NCI-H345 treated with DMSO at 0.1 percent for 48 hours (cell line): ENCODE measurements around the gene PARD3B.

Source experiments
- DNase-seq: peaks from one replicate; lab custom pipeline; 2025; ENCODE audit not compliant: unreplicated experiment; lab: John Stamatoyannopoulos, UW

PARD3B gene

DNA sequence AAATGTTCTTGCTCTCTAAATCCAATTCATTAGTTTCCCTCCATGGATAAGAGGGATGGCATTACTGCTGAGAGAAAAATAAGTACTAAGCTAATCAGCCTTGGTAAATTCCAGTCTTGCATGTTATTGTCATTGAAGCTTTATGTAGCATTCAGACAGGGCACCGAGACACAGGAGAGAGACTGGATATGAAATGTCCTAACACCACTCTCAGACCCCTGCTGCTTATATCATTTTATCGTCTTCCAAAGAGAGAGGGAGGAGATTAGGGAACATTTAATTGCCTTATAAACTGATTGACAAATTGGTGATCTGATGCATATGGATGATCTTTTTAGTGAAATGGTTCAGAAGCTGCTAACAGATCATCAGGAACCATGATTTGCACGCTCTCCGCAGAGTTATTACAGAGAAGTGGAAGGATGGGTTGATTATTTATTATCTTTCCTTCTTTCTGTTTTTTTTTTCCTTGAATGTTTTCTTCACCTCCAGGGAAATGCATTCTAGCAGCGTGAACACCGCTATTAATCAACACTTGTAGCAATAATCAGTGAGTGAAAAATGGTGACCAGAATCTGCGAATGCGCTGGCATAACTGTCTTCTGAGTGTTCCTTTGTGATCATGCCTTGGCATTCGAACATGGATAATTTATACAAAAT lies 986.3 kb downstream of the PARD3B start:
- DNase-seq: no peak

DNA sequence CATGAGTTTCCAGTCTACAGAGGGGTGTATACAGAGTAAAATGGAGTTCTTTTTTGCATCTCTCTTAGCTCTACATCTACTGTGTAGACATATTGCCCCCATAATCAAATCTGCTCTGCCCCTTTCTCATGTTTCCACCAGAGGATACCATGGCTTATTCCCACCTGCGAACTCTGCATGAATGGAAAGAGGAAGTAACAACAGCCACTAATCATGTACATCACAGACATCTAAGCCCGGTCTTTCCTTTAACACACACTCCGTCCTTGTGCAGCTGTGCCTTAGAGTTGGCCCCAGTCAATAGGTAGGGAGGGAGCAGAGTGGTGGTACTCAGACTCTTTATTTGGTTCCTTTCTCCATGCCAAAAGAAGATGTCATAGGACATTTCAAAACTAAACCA lies 989.7 kb downstream of the PARD3B start:
- no peak for DNase-seq

DNA sequence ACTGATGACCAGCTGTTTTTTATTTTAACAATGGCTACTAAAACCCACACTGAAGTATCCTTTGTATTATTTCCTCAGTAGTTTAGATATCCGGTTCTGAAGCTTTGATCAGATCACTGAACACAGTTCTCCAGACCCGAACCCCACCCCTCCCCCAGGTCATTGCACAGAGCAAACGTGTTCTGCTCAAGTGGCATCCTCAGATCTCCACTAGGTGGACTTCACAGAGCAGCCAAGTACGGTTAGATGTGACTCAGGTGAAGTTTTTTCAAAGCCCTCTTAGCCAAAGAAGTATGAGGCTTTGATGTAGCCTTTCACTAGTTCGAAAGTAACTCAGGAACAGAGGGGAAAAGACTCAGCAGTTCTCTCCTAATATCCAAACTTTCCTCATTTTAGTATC lies 994.3 kb downstream of the PARD3B start:
- no peak for DNase-seq

DNA sequence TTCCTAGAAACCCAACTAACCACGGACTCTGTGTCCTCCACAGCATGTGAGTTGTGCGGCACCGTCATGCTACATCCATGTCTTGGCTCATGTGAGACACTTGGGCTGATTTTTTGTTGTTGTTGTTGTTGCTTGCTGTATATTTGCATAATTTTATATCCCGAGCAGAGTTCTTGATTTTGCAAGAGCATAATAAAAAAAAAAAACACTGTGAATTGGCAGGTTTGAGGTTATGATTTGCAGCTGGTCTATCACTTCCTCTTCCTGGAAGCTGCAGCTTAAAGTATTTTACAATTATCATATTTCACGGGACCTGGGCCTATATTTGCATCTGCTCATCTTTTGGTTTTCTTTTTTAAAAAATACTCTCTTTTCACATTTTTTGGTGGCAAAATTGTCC lies 994.8 kb downstream of the PARD3B start:
- no peak for DNase-seq

DNA sequence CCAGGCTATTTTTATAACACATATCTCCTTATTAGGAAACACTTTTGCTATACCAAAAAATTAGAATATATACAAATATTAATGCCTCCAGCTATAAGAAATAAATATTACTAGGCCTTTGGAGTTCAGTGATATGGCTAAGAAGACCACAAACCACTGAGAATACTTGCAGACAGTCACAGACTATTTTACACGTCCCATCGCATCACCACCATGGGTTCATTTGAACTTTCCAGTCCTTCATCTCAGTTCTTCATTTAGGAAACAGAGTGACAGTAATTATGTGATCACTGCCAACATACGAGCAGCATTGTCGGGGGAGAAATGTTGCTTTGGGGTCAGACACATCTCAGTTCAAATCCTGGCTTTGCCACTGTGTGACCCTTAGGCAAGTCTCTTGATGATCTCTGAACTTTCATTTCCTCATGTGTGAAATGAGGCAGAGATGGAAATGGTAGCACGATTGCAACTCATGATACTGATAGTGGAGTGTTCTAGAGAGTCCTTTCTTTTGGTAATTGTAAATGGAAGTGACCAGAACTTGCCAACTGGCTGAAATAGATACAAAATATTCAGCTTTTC lies 998.1 kb downstream of the PARD3B start:
- no peak for DNase-seq

DNA sequence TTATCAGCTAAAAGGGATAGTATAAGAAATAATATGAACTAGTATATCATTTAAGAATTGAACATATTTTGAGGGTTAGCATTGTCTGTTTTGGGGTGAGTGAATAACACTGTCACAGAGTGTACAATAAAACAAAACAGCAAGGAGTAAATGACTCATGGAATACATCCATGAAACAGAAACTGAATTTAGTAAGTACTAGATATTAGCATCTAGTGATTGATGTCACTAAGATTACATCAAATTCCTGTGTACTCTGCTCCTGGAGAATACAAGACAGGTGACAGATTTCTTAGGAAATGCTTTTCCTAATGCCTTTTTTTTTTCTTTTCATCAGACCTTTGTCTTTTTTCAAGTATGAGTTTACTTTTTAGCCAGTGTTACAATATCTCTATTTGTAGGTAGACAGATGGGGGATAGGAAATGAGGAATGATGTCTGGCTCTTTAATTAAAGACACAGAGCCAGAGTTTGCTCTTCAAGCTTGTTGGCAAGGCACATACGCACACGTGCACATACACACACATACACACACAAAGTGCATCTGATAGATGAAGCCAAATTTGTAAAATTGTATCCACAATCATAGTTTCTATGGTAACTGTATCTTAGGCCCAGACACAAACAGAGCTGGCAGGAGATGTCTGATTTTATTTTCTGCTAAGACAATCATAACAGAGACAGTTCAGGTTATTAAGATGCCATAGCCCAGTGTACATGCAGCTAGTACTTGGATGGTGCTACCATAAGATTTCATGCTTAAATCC lies 998.8 kb downstream of the PARD3B start:
- no peak for DNase-seq

DNA sequence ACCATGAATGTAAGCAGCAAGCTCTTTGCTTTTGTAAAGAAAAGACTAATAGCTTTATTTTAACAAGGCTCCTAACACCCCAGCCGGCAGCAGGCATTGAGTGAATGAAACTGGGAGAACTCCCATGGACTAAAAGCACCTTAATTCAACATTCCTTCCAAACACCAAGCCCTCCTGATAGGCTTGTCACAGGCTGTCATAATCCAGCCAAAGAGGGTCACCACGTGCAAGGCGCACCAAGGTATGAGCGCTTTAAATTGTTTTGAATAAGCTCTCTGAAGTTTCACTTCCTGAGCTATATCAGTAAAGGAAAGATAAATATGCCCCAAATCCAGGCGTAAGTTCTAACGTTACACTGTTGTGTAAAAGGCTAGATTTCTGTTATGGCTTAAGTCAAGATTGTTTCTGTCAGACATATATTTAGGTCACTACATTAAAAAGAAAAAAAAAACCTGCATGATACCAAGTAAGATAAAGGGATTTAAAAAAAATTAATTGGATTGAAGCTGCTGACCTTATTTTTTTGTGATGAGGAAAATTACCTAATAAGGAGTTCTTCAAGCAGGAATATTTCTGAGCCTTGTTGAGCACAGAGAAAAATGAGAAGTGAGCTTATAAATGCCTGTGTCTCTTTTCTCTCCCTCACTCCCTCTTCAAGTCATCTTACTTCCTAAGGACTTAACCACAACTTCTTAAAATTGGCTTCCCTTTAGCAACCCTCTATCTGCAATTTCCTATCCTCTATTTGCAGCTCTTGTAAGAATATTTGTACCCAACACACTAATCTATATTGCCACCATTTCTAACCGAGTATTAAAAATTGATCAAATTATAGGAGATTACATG lies 1000.9 kb downstream of the PARD3B start:
- DNase-seq: no peak

DNA sequence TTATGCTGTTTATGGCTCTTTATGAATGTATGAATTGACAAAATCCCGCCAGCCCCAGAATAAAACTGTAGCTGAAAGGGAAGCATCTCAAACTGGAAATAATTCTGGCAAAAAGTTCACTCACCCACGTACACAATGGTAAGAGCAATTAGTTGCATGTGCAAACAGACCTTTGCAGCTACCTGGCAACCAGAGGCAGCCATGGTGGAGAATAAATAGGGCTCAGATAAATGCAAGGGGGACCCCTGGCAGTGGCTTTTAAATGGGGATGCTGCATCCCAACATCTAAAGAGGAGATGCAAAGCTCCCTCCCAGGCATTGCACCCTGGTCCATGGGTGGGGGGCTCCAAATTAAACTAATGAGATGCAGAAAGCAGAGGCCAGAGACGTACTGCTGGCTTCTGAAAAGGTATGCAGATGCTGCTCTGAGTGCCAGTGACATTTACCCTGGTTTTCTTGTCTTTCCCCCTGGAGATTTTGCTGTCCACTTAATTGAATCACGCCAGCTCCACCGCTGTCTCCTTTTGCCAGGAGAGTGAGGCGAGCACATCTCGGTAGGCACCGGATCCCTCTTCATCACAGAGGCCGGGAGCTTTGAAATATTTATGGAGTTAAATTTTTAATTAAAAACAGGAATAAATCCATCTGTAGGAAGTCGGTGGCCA lies 1010.4 kb downstream of the PARD3B start:
- no peak for DNase-seq

DNA sequence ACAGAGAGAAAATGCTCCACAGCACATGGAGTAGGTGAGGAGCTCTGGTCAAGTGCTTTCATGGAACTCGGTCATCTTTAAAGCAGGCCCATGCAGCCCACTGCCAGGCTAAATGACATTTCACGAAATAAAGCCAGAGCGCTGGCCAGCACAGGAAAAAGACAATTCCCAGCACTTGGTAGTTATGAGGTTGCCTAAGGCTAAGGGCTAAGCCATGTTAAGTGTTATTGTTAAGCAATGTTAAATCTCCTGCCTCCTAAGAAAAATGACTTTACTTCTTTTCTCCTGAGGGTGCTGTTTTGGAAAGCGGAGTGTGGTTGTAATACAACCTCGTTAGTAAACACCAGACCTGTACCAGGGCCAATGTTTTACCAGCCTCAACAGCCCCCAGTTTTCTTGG lies 1011.1 kb downstream of the PARD3B start:
- DNase-seq: no peak

DNA sequence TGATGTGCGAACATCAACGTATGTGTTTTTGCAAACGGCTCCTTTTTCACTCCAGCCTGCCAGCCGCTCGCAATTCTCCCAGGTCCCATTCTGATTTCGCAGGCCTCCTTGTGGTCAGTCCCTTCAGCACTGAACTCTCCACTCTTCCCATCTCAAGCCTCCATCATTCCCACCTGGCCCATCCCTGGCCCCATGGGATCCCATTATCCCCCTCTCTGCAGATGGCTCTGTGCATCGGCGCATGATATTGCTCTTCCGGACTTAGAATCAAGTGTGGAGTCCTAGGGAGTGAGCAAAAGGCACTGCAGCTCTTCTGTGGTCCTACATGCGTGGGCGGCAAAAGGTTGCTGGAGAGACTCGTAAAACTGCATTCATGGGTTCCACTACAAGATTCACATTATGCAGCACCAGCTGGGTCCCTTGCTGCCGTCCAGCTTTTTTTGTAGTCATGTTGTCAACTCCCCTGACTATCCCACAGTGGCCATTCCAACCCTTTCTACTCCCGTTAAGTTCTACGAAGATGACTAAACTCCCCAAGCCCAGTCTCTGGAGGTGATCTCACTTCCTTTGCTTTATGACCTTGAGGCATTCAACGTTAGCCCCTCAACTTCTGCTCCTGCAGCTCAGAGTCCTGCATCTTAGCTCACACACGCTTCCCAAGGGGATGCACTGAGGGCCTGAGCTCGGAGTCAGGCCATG lies 1011.7 kb downstream of the PARD3B start:
- DNase-seq: no peak

DNA sequence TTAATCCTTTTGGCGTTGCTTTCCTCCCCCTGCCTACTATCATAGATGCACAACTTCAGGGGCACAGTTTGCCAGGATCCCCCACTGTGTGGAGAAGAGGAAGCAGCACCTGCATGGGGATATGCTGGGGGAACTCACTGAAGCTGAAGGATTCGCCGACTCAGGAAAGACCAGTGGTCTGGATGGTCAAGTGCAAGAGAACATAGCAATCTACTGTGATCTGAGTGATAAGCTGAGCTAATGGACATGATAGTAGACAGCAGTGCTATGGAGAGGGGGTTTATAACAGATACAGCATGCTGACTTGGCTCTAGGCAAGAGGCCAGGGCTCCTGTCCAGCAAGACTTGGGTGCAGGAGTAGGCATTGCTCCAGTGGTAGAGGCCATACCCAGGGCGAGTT lies 1012.6 kb downstream of the PARD3B start:
- DNase-seq: no peak

DNA sequence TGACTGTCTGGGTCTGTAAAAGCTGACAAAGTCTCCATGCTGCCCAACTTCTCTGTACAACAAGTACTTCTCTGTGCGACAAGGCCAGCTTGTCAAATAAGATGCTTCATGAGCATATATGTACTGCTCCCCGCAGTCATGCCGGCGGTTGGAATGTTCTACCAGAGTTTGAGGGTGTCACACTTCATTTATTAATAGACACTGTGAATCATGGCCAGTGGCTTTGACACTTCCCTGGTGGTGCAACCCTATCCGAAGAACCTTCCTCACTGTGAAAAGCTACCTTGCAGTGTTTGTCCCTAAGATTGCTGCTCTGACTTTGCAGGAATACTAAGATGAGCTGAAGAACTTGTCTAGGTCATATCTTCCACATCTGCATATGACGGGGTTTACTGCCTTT lies 1016.2 kb downstream of the PARD3B start:
- DNase-seq: no peak

DNA sequence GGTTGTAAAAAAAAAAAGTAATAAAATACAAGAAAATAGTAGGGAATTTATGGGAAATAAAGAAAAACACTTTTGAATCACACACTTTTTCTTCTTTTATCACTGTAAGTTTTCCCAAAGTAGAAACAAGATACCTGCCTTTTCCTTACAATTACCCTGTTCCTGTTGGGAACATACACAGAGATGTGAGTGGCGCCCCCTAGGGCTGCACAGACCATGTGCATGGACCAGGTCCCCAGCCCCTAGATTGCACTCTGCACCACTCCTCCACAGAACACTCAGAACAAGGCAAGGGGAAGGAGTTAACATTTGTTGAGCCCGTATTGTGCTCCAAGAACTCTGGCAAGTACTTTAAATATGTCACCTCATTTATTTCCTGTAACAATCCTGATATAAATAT lies 1018.4 kb downstream of the PARD3B start:
- no peak for DNase-seq

DNA sequence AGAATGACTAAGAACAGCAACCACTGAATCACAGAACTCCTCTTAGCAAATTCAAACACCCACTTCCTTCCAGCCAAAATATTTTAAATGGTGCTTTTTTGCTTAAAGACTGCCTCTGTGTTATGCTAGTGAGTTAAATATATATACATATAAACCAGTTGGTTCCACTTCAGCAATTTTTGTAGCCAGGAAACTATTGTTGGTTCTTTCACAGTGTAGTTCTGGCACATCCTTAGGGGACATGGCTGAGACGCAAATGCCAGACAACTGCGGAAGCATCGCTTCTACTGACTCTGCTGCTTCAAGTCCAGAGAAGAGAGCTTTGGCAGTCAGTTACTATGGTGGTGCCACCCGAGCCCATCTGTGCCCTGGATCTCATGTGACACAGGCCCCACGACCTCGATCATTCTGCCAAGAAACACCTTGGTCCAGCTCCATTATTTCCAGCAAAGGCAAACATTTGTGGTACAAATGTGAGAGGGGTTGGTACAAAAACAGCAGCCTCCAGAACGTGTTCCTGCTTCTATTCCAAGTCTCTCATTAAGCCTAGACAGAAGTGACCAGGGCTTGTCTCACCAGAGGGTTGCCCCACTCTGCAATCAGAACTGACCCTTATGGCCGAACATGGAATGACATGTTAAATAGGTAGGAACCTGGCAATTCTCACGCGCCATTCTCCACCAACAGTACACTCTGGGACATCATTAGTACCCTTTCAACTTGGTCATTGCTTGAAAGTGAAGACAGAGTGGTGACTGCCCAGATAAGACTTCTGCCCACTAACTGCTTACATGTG lies 1019.3 kb downstream of the PARD3B start:
- DNase-seq: no peak

DNA sequence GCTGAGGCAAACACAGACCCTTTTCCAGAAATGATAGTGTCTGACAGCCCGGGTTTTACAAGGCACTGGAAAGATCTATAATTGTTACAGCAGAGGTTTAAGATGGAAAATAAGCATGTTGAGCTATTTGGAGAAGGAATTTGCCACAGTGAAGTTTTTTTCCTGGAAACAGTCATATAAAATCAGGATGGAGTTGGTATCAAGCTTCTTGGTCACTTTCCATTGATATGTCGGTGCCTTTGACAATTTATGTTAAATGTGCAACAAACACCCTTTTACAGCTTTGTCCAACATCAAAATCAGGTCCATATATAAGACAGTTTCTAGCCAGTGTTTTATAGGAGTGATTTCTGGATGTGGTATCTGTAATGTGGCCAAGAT lies 1019.9 kb downstream of the PARD3B start:
- DNase-seq: no peak

DNA sequence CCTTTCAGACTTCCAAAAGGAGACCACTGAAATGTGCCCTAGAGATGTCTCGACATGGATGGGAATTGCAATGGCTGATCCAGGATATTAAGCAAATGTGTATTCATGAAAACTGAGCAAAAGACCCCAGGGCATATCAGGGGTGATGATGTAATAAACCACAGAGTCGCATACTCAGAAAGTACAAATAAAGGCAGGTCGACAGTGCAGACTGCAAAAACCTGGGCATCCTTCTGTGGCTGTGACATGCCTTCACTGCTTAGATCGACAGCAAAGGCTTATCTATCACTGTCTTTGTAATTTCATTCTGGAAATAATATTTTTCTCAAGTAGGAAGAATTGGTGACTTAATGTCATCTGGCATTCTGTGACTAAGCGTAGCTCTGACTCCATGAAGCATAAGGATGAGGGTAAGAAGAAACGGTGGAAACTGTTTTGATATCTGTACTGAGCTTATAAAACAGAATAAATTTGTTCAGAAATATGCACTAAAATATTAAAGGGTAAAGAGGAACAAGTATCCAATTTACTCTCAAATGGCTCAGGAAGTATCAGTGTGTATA lies 1021.4 kb downstream of the PARD3B start:
- no peak for DNase-seq

DNA sequence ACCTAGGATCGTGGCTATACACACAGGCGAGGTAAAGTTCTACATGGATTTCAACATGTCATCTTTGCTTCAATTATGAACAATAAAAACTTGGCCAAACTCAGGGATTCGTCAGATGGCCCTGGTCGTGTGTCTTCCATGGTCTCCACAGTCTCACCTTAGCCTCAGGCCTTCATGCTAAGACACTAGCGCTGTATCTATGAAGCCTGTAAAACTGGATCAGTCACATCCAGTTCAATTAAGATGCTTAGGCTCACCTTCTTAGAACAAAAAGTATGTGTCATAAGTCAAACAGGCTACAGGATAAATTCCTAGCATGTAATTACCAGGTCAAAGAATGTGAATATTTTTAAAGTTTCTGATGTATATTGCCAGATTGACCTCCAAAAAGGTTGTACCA lies 1023.3 kb downstream of the PARD3B start:
- DNase-seq: no peak

DNA sequence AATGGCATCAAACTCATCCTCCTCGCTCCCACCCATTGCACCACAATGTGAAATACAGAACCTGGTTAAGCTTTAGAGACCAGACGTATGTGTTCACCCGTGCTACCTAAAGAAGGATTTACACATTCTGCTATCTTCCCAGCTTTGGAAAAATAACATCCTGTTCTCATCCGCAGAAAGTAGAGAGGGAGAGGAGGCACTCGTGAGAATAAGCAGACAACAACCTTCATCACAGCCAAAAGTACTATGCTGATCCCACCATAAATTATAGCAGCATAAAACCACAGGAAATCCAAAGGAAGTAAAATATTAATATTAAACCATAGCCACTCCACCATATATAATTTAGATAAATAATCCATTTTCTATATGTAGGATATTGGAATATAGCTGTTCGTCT lies 1025.4 kb downstream of the PARD3B start:
- no peak for DNase-seq

DNA sequence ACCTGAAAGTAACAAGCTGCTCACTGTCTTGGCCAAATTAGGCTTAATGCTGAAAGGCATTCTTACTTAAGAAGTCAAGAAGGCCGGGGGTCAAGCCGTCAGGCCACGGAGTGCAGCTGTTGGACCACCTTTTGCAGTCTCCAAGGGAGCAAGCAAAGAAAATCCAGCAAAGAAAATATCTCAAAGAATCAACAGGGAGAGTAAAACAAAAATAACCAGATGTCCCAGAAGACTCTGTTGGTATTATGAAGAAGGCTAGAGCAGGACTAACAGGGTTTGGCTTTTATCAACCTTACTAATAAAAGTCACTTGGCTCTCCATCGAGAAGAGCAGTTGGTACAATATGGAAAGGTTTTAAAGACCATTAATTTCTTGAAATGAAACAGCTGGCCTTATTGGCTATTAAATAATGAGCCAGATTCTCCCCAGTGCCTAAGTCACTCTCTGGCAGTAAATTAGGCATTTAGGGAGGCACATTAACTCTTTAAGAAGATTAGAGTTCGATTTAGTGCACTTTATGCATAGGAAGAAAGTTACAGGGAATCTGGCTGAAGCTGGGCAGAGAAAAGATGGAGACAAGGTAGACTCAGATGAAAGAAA lies 1026.2 kb downstream of the PARD3B start:
- DNase-seq: no peak
